NB4 (cell line): ENCODE results near the gene S100A10.

ENCODE experiments used
- CTCF ChIP-seq: IDR thresholded peaks from one replicate; pipeline ENCODE4 v1.5.1; 2012; ENCODE audit warnings: low read depth, low read length
- POLR2A ChIP-seq: IDR thresholded peaks from 2 replicates; pipeline ENCODE4 v1.6.1; 2011; ENCODE audit warnings: mild to moderate bottlenecking; ENCODE audit not compliant: insufficient read length; ENCODE audit errors: extremely low read depth

GRCh38 chr1:151984313-151984956 lies 9.2 kb downstream of the S100A10 start:
- TF ChIP-seq CTCF (no peak), POLR2A (no peak)
